ENCODE data around the gene WDR45B. TPM values are rescaled to one million over a fixed set of nuclear protein-coding genes. Genes with fewer than 3 reads are reported as not detected.

Gene WDR45B
- total RNA-seq, 1 experiment from 2014 or later, result 78.4 TPM

DNA sequence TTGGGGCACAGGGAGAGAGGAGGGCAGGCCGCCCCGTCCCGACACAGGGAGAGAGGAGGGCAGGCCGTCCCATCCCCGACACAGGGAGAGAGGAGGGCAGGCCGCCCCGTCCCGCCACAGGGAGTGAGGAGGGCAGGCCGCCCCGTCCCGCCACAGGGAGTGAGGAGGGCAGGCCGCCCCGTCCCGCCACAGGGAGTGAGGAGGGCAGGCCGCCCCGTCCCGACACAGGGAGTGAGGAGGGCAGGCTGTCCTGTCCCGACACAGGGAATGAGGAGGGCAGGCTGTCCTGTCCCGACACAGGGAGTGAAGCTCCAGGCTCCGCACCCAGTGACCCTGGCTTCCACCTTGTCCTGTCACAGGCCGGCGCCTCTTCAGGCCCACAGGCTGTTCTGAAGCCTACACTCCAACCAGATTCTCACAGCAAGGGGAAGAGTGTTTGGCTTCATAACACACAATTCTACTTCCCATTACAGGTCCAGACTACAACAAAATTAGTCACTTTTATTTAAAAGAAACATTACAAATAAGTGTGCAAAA is 34.1 kb downstream of the WDR45B start:
- in situ Hi-C loops (cut with HindIII; ENCODE audit: low pct_unique_long_range_greater_than_20kb, low sequenced_read_pairs), result no loop called here
- no peak for DNase-seq (ENCODE audit: low read depth, low spot score)

- in situ Hi-C loops (cut with HindIII; ENCODE audit: low pct_unique_long_range_greater_than_20kb, low sequenced_read_pairs), result no loop called here
- DNase-seq (ENCODE audit: low read depth, low spot score), result no peak
Observed at GRCh38 chr17:82613283-82614094, 34.8 kb downstream of the WDR45B start.

DNA sequence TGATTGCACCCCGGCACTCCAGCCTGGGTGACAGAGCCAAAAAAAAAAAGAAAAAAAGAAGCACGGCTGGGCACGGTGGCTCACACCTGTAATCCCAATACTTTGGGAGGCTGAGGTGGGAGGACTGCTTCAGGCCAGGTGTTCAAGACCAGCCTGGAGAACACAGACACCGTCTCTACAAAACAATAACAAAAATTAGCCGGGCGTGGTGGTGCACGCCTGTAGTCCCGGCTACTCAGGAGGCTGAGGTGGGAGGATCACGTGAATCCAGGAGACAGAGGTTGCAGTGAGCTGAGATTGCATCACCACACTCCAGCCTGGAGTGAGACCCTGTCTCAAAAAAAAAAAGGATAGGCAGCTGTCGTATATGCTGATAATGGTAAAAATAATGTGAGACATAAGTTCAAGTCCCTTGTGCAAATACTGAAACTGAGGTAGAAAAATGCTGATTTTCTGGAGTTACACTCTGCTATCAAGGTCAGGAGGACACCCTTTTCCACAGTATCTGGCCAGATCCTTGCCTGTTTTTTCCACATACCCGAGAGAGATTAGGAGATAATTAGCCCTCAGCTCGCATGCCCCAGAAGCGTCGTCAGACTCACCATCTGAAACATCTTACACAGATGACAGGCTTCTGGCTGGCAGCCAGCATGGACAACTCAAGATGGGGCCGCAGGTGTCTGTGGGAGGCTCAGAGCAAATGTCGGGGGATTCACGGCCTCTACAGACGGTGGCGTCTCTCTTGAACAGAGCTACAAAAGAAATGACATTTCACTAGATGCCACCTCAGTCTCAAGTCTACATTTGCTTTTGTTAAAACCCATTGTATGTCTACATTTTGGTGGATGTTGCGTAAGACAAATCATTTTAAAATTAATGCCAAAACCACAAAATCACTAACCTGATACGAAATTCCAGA is 36.8 kb downstream of the WDR45B start:
- no peak for DNase-seq (ENCODE audit: low read depth, low spot score)
- in situ Hi-C loops (cut with HindIII; ENCODE audit: low pct_unique_long_range_greater_than_20kb, low sequenced_read_pairs), result no loop called here

DNA sequence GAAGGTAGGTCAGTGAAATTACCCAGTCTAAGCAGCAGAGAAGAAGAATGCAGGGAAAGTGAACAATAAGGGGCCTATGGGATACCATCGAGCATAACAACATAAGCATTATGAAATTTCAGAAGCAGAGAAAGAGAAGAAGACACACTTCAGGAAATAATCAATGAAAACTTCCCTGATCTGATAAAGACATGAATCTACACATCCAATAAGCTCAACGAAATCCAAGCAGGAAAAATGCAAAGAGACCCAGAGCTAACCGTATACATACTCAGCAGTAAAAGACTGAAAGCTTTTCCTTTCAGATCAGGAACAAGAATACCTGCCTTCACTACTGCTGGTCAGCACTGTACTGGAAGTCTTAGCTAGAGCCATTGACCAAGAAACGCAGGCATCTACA is 38.6 kb downstream of the WDR45B start:
- no peak for DNase-seq (ENCODE audit: low read depth, low spot score)
- in situ Hi-C loops (cut with HindIII; ENCODE audit: low pct_unique_long_range_greater_than_20kb, low sequenced_read_pairs), result no loop called here

DNA sequence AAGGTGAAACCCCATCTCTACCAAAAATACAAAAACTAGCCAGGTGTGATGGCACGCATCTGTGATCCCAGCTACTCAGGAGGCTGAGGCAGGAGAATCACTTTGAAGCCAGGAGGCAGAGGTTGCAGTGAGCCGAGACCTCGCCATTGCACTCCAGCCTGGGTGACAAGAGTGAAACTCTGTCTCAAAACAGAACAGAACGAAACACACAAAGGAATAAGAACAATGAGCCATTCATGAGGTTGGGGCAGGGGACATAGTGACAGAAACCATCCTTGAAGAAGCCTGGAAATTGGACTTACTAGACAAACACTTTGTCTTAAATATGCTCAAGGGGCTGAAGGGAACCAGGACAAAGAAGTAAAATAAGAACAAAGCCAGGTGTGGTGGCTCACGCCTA is 39.4 kb downstream of the WDR45B start:
- in situ Hi-C loops (cut with HindIII; ENCODE audit: low pct_unique_long_range_greater_than_20kb, low sequenced_read_pairs), result no loop called here
- DNase-seq (ENCODE audit: low read depth, low spot score), result no peak

DNA sequence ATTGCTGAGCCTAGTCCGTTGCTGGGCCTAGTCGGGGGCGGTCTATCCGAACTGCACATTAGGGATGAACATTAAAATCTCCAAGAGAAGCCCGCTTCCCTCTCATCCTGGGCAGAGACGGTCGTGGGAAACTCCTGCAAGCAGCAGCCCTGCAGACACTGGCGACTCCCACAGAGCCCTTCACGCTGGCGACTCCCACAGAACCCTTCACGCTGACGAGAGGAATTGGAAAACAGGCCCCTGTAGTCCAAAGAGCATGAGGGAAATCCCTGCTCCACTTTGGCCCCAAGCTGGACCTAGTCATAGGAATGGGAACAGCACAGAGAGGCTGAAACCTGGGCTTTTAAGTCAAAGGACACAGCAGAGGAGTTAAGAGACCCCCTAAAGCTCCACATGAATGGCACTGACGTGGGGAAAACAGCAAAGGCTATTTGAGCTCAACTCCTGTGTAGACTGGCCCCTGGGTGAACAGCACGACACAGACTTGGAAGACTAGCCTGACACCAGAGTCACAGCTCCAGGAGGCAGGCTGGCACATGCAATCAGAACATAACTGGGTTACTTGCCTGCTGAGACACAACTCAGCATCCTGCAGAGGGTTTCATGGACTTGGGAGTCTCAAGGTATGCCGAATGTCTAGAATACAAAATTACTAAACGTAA is 42.2 kb downstream of the WDR45B start:
- in situ Hi-C loops (cut with HindIII; ENCODE audit: low pct_unique_long_range_greater_than_20kb, low sequenced_read_pairs), result no loop called here
- DNase-seq (ENCODE audit: low read depth, low spot score), result no peak

DNA sequence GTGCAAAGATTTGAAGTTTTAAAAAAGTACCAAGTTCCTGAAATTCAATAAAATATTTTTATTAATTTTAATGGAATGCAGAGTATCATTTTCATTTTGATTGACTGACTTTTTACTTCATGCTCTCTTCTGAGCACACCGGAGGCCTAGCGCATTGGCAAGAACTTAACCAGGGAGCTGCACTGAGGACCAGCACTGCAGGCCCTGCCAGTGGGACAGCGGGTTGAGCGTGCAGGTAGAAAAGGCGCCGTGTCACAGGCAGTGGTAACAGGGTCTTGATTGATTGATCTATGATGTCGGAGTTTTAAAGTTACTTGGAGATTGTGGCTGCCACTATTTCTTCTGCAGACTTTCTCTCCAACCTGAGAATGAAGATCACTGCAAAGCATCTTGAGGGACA is 43.7 kb downstream of the WDR45B start:
- no peak for DNase-seq (ENCODE audit: low read depth, low spot score)
- in situ Hi-C loops (cut with HindIII; ENCODE audit: low pct_unique_long_range_greater_than_20kb, low sequenced_read_pairs), result no loop called here

DNA sequence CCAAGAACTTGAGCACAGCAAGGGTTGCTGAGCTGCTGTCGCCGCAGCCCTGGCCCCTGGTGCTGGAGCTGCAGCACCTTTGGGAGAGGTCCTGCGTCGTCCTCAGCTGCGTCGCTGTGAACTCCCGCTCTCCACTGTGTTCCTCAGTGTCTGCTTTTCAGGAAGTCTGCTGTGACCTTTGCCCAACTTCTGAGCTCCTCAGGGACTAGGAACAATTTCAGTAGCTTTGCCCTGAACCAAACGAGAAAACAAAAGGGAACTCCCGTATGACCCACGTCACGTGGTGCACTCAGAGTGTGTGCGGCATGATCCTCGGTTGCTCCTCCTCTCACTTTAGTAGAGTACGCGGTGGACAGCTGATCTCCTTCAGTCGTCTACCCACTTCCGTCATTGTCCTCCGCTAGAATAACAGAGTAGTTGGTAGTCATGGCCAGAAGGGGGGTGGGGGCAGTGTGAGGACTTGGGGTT is 44.2 kb downstream of the WDR45B start:
- no peak for DNase-seq (ENCODE audit: low read depth, low spot score)
- in situ Hi-C loops (cut with HindIII; ENCODE audit: low pct_unique_long_range_greater_than_20kb, low sequenced_read_pairs), result no loop called here

GRCh38 chr17:82602986-82603710 is 45.1 kb downstream of the WDR45B start:
- in situ Hi-C loops (cut with HindIII; ENCODE audit: low pct_unique_long_range_greater_than_20kb, low sequenced_read_pairs), result no loop called here
- no peak for DNase-seq (ENCODE audit: low read depth, low spot score)

DNA sequence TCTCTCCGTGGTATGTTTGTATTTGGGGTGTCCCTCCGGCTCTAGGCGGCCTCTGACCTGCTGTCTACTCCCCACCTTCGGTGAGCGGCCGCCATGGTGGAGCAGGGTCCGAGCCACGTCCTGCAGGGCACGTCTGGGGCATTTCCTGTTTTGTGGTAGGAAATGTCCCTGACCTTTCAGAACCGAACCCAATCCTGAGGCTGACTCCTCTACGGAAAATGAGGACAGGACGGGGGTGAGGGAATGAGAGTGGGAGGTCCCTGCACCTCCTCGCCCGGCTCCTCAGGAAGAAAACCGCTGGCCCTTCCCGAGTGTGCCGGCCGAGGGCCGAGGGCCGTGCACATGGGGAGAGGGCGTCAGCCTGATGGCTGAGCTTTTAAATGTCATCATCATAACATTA is 45.8 kb downstream of the WDR45B start:
- DNase-seq (ENCODE audit: low read depth, low spot score), result no peak
- in situ Hi-C loops (cut with HindIII; ENCODE audit: low pct_unique_long_range_greater_than_20kb, low sequenced_read_pairs), result no loop called here

- no peak for DNase-seq (ENCODE audit: low read depth, low spot score)
- in situ Hi-C loops (cut with HindIII; ENCODE audit: low pct_unique_long_range_greater_than_20kb, low sequenced_read_pairs), result no loop called here
Observed at GRCh38 chr17:82601447-82602000, 46.7 kb downstream of the WDR45B start.

- in situ Hi-C loops (cut with HindIII; ENCODE audit: low pct_unique_long_range_greater_than_20kb, low sequenced_read_pairs), result no loop called here
- DNase-seq (ENCODE audit: low read depth, low spot score), result no peak
Observed at GRCh38 chr17:82600731-82601446, 47.4 kb downstream of the WDR45B start.

- in situ Hi-C loops (cut with HindIII; ENCODE audit: low pct_unique_long_range_greater_than_20kb, low sequenced_read_pairs), result no loop called here
Observed at GRCh38 chr17:82599674-82600661, 48.3 kb downstream of the WDR45B start.

GRCh38 chr17:82598256-82599119 is 49.8 kb downstream of the WDR45B start:
- in situ Hi-C loops (cut with HindIII; ENCODE audit: low pct_unique_long_range_greater_than_20kb, low sequenced_read_pairs), result no loop called here
- DNase-seq (ENCODE audit: low read depth, low spot score), result no peak

More at GRCh38 chr17:82599674-82600661, 48.3 kb downstream of the WDR45B start:
- no peak for DNase-seq (ENCODE audit: low read depth, low spot score)
